ENCODE results near the gene GALNTL6.

The GALNTL6 gene

DNA sequence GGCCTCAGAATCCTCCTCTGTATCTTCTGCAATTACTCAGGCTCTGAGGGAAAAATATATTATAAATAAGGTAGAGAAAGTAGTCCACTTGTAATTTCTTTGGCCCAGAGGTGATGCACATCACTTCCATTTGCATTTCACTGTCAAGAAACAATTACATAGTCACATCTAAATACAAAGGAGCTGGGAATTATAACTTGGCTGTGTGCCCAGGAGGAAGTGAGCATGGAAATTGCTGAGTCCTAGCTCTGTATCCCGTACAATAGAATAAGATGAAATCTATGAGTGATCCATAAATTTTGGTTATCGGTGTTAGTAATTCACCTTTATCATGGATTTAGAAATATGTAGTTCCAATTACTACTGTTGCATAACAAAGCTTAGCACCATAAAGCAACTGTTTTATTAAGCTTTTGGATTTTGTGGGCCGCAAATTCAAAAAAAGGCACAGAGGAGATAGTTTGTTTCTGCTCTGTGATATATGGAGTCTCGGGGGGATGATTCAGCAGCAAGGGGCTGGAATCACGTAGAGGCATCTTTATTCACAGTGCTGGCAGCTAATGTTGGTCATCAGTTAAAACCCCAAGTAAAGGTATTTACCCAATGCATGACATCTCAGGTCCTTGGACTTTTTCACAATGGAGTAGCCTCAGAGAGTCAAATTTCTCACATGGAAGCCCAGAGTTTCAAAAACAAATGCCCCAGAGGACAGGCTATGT, 1114.1 kb downstream of the GALNTL6 start:
- in situ Hi-C loops (cut with MboI; ENCODE audit: low sequenced_read_pairs, unreplicated experiment): no loop called here
- TF ChIP-seq, protein P1, sequence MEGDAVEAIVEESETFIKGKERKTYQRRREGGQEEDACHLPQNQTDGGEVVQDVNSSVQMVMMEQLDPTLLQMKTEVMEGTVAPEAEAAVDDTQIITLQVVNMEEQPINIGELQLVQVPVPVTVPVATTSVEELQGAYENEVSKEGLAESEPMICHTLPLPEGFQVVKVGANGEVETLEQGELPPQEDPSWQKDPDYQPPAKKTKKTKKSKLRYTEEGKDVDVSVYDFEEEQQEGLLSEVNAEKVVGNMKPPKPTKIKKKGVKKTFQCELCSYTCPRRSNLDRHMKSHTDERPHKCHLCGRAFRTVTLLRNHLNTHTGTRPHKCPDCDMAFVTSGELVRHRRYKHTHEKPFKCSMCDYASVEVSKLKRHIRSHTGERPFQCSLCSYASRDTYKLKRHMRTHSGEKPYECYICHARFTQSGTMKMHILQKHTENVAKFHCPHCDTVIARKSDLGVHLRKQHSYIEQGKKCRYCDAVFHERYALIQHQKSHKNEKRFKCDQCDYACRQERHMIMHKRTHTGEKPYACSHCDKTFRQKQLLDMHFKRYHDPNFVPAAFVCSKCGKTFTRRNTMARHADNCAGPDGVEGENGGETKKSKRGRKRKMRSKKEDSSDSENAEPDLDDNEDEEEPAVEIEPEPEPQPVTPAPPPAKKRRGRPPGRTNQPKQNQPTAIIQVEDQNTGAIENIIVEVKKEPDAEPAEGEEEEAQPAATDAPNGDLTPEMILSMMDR (IDR thresholded peaks at IDR 0.05; ENCODE audit: borderline replicate concordance, control extremely low read depth, extremely low read depth, insufficient read depth, missing control alignments): no peak
- no peak for DNase-seq (ENCODE audit: low spot score)

GRCh38 chr4:172928347-172928746, 1115.1 kb downstream of the GALNTL6 start:
- in situ Hi-C loops (cut with MboI; ENCODE audit: low sequenced_read_pairs, unreplicated experiment): no loop called here
- TF ChIP-seq, protein P1 (IDR thresholded peaks at IDR 0.05; ENCODE audit: borderline replicate concordance, control extremely low read depth, extremely low read depth, insufficient read depth, missing control alignments): no peak
- no peak for DNase-seq (ENCODE audit: low spot score)

DNA sequence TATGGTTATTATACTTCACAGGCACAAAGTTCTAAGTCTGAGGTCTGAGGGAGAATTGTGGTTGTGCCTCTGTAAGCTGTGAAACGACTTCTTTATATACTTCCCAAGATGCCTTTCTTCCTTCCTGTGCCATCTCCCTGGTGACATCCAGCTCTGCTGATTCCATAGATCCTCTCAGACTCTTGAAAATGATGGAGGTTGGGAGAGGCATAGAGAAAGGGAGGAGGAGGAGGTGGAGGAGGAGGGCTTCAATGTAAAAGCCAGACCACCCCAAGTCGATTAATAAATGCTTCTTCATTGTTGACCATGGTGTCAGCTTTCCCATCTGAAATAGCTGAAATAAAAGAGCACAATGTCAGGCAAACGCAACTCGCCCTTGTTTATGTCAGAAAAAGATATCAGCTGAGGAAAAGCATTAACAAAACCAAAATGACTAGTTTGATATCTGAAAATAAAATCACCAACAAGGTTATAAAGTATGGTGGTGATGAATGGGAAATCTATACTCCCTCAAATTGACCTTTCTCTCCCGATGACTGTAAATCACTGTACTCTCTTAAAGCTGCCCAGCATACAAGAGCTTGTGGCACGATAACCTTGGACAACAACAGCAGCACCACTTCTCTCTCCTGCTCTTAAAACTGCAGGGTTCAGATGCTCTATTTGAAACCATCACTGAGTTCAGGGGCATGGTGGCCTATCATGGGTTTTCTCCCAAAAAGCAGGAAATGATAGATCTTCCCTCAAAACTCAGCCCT, 1125.0 kb downstream of the GALNTL6 start:
- no peak for DNase-seq (ENCODE audit: low spot score)
- in situ Hi-C loops (cut with MboI; ENCODE audit: low sequenced_read_pairs, unreplicated experiment): no loop called here
- TF ChIP-seq, protein P1 (IDR thresholded peaks at IDR 0.05; ENCODE audit: borderline replicate concordance, control extremely low read depth, extremely low read depth, insufficient read depth, missing control alignments): no peak

DNA sequence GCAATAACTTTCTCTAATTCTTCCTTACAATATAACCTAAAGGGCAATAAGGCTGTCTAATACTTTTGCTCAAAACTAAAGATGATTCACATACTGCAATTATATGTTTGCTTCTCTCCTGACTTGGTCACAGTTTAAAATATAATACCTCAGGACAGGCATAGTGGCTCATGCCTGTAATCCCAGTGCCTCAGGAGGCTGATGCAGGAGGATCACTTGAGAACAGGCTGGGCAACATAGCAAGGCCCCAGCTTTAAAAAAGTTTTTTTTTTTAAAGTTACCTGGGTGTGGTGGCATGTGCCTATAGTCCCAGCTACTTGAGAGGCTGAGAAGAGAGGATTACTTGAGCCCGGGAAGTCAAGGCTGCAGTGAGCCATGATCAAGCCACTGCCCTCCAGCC, 1125.7 kb downstream of the GALNTL6 start:
- TF ChIP-seq, protein P1 (IDR thresholded peaks at IDR 0.05; ENCODE audit: borderline replicate concordance, control extremely low read depth, extremely low read depth, insufficient read depth, missing control alignments): no peak
- in situ Hi-C loops (cut with MboI; ENCODE audit: low sequenced_read_pairs, unreplicated experiment): no loop called here
- no peak for DNase-seq (ENCODE audit: low spot score)

- in situ Hi-C loops (cut with MboI; ENCODE audit: low sequenced_read_pairs, unreplicated experiment): no loop called here
- TF ChIP-seq, protein P1 (IDR thresholded peaks at IDR 0.05; ENCODE audit: borderline replicate concordance, control extremely low read depth, extremely low read depth, insufficient read depth, missing control alignments): no peak
- no peak for DNase-seq (ENCODE audit: low spot score)
Measured at GRCh38 chr4:172942840-172943239, 1129.6 kb downstream of the GALNTL6 start.

- no peak for DNase-seq (ENCODE audit: low spot score)
- in situ Hi-C loops (cut with MboI; ENCODE audit: low sequenced_read_pairs, unreplicated experiment): no loop called here
- TF ChIP-seq, protein P1 (IDR thresholded peaks at IDR 0.05; ENCODE audit: borderline replicate concordance, control extremely low read depth, extremely low read depth, insufficient read depth, missing control alignments): no peak
Measured at GRCh38 chr4:172945611-172946010, 1132.4 kb downstream of the GALNTL6 start.

Data from GM13976 (cell line).